Vagina (tissue), 2 donors: ENCODE data around the gene CABP1.

ENCODE experiments used
- CTCF ChIP-seq, 3 experiments: fragments of 450-650 bp in 2 of 3; fragments of 200-600 bp in 1 of 3; sonication (generic) in 1 of 3; IDR thresholded peaks; one replicate each; pipeline ENCODE4 v1.5.1; 2017 to 2019; ENCODE audit warnings: antibody characterized with exemption in 3 of 3, mild to moderate bottlenecking in 2 of 3, moderate library complexity in 2 of 3
- POLR2A ChIP-seq, 2 donors: fragments of 450-650 bp; IDR thresholded peaks; one replicate each; pipeline ENCODE4 v1.6.1; 2017; ENCODE audit warnings: antibody characterized with exemption in 2 of 2, mild to moderate bottlenecking in 2 of 2, moderate library complexity in 2 of 2
- POLR2AphosphoS5 ChIP-seq, 2 donors: sonication (generic); formaldehyde crosslinking; IDR thresholded peaks; one replicate each; pipeline ENCODE4 v1.9.0; 2017; ENCODE audit warnings: antibody characterized with exemption in 2 of 2, mild to moderate bottlenecking in 2 of 2, low read depth in 1 of 2; ENCODE audit not compliant: insufficient read depth in 1 of 2

- TF ChIP-seq CTCF (IDR thresholded peaks at IDR 0.05) (no peak), POLR2A (IDR thresholded peaks at IDR 0.05) (no peak), POLR2AphosphoS5 (IDR thresholded peaks at IDR 0.05; ENCODE audit: insufficient read depth in 1 of 2, low read depth in 1 of 2) (no peak)
Measured at GRCh38 chr12:120625557-120626419, 14.6 kb upstream of the CABP1 start.
